Measurements from ENCODE around the gene RAC2. TPM values are rescaled to one million over a fixed set of nuclear protein-coding genes. Genes with fewer than 3 reads are reported as not detected.

RAC2 gene
- total RNA-seq, 1 experiment from 2014 or later, result 151 TPM

DNA sequence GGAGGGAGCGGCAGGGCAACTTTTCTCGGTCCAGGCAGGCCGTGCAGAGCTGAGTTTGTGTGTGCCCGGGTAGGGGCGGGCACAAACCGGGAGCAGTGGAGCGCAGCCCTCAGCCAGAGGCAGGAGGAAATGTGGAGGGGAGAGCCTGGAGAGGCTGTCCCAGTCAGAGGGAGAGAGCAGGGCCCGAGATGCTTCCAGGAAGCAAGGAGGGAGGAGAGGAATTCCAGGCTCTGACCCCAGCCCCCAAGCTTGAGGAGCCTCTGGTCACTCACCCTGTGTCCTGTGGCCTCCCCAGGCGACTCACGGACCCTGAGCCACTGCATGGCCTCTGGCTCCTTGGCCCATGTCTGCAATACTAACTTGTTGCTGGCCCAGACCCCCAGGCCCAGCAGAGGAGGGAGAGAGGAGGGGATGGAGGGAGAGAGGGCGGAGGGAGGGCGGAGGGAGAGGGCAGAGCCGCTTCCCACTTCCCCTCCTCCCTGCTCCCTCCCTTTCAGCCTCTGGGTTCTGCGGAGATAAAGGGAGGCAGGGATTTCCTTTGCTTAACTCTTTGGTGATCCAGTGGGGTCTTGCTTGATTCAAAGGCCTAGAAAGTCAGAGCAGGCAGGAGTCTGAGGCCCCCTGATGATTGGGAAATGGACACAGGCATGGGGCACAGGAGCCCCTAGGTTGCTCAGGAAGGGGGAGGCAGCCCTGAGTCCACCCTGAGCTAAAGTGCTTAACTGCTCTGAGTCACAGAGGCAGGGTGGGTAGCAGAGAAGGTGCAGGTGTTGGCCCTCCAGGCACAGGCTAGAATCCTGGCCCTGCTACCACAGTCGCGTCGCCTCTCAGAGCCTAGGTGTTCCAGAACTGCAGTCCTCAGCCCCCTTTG is 55.9 kb downstream of the RAC2 start, which contains the start of gene C1QTNF6:
Gene C1QTNF6, minus strand, starts transcription at position 357 of the 871 bp plus-strand sequence. Its CDS starts 34 bp downstream, at position 323.
- peak; percentile 58 for DNase-seq (ENCODE audit: low read depth)

DNA sequence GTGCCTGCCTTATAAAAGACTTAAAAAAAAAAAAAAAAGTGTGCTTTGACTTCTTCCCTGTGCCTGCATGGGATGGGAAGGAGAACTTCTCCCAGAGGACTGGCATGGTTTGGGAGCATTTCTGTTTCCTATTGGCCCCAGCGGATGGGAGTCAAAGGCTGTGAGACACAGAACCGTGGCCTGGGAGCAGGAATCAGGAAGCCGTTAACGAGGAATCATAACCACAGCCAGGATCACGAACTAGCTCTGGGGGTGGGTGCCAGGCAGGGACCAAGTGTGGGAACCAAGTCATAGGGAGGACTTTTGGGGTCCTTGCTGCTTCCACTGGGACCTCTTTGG is 56.5 kb downstream of the RAC2 start:
- DNase-seq (ENCODE audit: low read depth), result peak; percentile 69

DNA sequence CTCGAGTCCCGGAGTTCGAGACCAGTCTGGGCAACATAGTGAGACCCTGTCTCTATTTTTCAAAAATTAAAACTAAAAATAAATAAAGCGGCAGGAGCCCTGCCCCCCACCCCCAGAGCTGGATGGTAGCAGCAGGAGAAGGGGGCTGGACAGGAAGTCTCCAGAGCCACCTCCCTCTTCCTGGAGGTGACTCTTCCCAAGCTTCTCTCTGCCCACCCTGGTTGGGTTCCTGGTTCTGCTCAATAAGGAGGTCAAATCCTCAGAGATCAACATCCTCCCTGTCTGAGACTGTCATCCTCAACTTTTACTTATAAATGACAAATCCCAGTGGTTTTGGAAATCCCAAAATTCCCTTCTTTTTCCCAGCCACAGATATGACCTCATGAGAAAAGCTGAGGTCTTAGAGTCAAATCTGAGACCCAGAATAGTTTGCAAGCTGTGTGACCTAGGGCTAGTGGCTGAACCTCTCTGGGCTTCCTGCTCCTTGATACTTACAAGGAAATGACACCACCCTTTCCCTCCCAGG is 57.0 kb downstream of the RAC2 start:
- peak; percentile 16 for DNase-seq (ENCODE audit: low read depth)

DNA sequence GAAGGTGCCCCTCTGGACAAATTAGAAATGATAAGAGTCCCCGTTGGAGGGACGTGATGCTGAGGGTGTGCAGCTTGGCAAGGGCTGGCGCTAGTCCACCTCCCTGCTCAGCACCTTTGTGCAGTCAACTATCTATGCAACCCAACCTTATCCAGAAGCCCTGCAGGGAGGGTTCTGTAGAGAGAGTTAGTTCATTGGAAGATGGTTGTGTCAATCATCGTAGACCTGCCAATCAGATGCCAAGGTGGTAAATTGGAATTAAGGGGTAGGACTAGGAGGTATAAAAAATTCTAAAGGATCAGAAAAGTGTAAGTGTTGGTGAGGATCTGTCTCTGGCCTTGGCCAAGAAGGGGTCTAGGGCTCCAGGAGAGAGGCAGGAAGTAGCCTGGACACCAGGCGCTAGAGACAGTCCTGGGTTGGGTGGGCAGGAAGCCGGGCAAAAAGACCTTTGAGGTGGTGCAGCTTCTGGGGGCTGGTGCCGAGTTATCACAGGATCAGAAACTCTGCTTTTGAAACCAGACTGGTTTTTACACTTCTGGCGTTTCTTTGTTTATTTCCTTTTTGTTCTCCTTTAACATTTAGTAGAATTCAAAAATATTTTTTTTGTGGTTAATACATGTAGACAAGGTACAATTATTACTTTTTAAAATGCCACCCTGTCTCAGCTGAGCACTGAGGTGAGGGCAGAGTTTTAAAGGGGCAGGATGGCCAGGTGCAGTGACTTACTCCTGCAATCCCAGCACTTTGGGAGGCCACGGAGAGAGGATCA is 57.7 kb downstream of the RAC2 start:
- peak; percentile 77 for DNase-seq (ENCODE audit: low read depth)

DNA sequence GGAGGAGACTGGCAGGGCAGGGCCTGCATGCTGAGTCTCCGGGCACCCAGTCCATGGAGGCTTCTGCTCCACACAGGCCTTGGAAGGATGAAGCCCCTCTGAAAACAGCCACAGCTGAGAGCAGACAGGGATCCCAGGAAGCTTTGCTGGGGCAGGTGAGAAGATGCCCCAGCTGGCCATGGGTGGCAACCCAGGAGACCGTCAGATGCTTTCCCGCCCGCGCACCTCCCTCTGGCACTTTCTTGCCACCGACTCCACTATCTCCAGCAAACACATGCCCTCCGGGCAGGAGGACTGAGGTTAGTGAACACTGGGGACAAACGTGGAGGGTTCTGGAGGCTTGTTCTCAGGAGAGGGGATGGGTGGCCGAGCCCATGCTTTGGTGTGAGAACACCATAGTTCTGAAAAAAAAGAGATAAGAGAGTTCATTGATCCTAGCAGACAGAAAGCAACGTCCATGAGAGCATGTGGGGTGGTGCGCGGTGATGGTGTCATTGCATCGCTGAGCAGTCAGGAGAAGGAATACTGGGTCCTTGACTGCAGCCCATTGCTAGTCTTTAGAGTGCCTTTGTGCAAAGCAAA is 58.3 kb downstream of the RAC2 start:
- no peak for DNase-seq (ENCODE audit: low read depth)

DNA sequence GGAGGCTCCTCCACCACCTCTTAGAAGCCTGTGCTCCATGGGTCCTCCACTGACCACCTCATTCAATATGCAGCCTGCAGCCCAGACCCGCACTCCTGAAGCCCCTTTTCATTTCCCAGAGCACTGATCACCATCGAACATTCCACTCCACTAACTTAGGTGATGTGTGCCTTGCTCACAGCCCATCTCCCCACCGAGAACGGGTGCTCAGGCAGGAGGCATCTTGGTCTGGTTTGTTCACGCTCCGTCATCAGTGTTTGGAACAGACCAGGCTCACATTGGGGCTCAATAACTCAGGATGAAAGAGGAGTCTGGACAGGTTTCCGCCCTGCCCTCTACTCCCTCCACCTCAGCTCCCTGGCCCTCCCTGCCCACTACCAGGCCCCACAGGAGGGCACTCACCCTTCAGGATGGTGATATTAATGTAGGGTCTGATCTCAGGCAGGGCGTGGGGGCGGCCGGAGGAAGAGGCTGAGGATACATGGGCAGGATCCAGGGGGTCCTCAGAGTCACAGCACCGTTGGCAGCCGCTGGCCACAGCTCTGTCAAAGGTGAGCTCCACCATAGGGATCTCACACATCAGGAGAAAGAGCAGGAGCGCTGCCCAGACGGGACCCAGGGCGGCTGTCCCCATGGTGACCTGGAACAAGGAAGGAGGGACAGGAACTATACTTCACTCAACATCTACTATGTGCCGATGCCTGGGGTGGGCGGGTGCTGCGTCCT is 59.1 kb downstream of the RAC2 start:
- no peak for DNase-seq (ENCODE audit: low read depth)

DNA sequence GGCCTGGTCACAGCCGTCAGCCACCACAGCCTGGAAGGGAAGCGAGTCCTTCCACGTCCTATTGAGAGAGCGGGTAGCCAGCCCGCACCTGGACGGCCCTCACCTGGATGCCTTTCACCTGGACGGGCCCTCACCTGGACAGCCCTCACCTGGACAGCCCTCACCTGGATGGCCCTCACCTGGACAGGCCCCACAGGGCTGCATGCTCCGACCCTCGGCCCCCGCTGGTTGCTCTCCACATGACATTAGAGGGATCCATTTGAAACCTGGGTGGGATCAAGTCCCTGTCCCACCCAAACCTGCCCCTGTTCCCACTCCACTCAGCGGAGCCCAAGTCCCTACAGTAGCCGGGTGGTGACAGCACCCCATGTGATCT is 59.7 kb downstream of the RAC2 start:
- no peak for DNase-seq (ENCODE audit: low read depth)

DNA sequence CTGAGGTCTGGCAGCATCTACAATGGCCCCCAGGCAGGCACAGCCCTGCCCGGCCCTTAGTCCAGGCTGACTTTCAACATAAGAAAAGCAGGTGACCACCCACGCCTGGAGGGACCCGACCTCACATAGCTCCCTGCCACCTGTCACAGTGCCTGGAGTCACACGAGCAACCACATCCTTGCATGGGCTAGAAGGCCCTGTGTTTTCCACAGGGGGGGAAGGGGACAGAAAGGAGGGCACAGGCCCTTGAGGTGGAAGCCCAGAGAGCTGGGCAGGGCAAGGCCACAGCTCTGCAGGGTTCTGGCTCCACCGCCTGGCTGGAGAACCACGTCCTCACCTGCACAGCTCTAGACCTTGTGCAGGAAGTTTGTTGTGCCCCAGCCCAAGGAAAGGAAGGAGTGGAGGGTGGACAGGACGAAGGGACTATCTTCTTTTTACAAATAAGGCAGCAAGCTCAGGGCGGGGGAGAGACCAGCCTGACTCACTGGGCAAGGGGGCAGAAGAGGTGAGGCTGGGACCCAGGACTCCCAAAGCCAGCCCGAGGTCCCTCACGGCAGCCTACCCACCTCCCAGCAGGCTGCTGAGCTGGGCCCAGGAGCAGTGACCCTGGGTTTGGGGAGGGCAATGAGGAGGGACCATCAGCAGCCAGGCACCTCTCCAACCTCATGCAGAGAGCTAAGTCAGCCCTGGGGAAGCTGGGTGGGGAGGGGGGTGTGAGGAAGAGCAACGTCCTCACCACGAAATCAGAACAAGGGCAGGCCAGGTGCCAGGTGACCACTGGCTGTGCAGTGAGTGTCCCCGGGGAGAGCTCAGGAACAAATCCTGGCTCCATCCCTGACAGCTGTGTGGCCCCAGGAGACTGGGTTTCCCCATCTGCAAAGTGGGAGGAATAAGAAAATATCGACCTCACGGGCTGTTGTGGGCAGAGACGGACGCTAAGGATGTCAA is 60.4 kb downstream of the RAC2 start:
- no peak for DNase-seq (ENCODE audit: low read depth)

DNA sequence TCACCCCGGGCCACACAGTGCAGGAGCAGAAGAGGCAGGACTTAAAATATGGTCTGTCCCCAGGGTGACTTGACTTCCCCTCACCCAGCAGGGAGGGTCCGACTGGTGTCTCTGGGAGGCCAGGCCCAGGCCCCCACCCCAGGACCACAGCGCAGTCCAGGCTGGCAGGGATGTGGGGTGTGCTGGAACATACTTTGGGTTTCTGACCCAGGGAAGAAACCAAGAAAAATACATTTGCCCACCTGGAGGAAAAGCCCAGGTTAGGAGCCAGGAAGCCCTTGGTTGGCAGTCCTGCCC is 61.2 kb downstream of the RAC2 start:
- DNase-seq (ENCODE audit: low read depth), result no peak

DNA sequence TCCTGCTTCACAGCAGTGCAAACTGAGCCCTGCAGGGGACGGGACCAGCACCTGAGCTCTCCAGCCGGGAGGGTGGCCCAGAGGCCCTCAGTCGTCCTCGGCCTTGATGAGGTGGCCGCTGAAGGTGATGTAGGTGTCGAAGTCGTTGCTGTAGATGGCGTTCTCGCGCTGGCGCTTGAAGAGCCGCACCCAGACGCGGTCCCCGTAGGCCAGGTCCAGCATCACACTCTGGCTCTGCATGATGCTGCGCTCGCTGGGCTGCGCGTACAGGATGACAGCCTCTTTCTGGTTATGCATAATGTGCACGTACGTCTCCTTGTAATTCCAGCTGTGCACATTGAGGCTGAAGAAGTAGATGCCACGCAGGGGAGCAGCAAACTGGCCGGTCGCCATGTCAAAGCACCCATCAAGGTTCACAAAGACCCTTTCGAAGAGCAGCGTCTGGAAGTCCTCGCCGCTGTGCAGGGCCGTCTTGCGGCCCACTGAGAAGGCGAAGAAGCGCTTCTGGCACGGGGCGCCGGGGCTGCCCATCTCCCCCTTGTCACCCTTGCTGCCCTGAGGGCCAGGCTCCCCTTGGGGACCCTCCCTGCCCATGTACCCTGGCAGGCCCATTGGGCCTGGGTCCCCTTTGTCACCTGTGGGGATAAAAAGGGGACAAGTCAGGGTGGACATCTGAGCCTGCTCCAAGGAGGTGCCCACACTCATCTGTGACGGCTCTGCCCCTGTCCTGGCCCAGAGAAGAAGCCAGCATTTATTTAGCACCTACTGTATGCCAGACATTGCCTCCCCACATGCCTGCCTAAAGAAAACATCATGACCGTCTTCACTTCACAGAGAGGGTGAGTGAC is 61.7 kb downstream of the RAC2 start:
- DNase-seq (ENCODE audit: low read depth), result no peak

DNA sequence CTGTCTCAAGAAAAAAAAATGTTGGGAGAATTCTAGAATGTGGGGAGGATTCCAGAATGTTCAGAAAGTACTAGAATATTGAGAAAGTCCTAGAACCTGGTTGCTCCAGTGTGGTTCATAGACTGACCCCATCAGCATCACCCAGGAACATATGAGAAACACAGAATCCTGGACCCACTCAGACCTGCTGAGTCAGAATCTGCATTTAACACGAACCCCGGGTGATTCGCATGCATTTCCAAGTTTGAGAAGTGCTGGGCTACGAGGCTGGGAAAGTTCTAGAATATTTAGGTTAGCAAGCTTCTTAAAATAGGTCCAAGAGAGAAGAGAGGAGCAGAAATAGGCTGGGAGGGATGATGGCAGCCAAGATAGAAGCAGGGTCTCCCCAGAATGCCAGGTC is 62.4 kb downstream of the RAC2 start:
- no peak for DNase-seq (ENCODE audit: low read depth)

DNA sequence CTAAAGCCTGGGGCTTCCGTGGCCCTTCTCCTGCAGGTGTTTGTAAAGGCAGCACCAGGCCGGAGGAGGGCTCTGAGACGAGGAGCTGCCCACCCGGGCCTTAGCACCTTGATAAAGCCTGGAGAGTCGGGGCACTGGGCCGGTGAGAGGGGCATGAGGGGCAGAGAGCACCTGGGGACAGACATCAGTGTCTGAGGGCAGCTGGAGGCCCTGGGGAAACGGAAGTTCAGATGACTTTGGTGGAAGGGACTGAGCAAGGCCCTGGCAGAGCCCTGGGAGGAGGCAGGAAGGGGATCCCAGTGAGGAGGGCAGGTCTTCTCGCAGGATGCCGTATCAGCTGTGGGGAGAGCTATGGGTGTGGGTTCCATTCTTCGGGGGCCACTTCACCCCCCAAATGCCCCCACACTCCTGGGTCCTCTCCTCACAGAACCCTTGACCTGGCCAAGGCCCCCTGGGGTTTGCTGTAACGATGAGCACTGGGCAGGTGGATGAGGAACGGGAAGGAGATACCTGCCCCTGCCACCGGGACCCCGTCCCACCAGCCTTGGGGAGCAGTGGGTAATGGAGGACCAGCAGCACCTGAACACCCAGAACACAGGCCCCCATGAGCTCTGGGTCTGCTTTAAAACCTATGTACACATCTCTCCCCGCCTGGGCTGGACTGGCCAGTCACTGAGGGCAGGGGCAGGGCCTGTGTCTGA is 63.4 kb downstream of the RAC2 start:
- DNase-seq (ENCODE audit: low read depth), result no peak

DNA sequence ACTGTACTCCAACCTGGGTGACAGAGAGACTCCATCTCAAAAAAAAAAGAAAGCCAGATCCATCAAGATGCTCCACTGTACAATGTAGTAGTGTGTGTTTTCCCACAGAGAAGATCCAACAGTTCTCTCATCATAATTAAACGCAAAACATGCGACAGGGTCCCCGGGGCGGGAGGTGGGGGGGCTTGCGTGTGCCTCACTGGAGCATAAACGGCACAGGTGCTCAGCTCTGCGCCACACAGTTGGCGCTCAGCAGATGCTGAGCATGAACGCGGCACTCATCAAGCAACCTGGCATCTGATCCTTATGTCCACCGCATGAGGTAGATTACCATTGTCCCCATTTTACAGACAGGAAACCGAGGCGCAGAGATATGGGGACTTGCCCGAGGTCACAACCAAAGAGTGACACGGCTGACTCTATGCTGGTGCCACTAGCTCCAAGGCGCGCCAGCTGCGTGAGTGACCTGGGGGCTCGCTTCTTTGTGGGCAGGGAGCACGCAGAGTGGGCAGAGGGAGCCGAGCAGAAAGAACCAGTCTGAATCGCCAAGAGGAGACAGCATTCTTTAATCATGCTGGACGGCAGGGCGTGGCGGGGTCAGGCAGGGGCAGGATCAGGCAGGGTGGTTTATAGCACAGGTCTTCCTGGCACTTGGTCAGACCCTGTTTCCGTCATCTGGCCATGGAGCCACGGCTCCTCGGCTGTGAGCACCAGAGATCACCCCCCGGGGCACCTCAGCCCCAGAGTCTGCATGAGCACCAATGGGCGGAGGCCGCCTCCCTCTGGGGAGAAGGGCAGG is 64.2 kb downstream of the RAC2 start:
- DNase-seq (ENCODE audit: low read depth), result no peak

DNA sequence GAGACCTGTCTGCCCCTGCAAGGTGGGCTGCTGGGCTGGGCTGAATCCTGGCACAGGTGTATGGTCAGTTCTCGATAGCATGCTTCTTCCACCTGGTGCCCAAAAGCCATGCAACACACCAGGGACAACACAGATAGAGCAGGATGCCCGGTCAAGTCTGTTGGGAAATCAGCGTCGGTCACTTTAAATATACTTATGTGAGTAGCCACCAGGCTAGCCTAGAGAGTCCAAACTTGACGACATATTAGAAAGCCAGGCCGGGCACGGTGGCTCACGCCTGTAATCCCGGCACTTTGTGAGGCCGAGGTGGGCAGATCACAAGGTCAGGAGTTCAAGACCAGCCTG is 65.0 kb downstream of the RAC2 start:
- DNase-seq (ENCODE audit: low read depth), result no peak

DNA sequence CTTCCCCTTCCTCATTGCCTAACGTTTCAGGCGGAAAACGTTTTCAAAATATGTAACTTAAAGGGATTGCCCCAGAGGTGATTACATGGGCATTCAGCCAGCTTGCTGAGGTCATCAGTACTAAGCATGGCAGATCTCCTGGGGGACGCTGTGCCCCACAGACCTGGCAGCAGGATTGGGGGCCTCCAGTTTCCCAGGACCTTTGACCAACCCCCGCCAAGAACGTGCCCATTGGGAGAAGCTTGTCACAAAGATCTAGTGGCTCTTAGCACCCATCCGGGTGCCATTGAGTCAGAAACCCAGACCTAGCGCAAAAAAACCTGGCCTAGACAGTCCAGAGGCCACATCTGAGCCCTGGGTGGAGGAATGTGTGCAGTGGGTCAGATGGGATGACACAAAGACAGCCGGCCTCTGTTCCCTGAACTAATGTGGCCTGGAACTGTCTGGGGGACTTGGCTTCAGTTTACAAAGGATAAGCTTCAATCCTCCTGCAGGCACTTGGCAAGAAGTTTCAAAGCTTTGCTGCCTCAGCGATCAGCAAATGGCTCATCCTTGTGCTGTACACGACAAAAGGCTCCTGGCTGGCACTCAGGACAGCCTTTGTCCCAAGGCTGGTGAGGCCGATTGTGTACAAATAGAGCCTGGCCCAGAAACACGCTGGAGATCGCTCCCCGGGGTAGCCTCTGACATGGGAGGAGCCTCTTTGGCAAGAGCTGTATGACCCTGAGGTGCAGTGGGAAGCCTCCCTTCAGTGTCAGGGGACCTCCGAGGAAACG is 65.5 kb downstream of the RAC2 start:
- DNase-seq (ENCODE audit: low read depth), result peak; percentile 58

DNA sequence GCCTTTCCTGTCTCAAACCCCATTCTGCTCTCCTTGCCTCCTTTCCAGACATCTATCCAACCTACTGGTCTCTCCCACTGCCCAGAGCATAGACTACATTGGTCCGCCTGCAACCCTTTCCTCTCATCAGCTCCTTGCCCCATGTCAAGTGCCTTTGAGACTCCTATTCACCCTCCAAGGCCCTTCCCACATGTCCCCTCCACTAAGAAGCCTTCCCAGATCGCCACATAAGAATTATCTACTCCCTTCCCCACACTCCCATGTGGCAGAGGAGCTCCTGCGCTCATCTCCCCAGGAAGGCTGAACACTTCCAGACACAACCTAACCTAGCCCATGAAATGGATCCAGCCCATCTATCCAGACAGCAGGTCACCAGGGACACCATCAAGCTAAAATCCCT is 66.3 kb downstream of the RAC2 start:
- DNase-seq (ENCODE audit: low read depth), result no peak

DNA sequence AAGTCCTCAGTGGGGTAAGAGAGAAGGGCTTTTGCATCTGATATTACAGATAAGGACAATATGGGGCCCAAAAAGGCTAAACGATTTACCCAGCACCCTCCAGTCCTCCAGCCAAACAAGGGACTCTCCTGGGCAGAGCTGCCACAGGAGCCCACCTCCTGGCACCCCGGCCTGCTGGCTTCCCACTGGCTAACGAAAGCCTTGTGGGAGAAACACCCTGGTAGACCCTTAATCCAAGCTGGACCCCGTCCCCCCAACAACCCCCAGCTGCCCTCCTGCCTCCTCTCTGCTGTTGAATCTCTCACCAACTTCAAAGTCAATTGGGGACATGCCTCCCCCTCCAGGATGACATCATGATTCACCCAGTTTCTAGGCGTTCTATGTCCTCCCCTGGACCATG is 66.8 kb downstream of the RAC2 start:
- no peak for DNase-seq (ENCODE audit: low read depth)
